ENCODE results near the gene DPM3. TPM values are rescaled to one million over a fixed set of nuclear protein-coding genes. Genes with fewer than 3 reads are reported as not detected.
A peak's percentile ranks its signal among the peaks of the same experiment; 100 is the strongest.

The DPM3 gene
- total and polyA plus RNA-seq, 2 of the 13 experiments (the other 11 are each of a cell fraction or from before 2014, with no cell fraction given): 23.2 to 53.4 TPM

- 0 out of 2 replicates have a peak, but pooled peaks have one; percentile 7 for TF ChIP-seq ZNF275 (CRISPR knock-in tag; IDR thresholded peaks at IDR 0.05; ENCODE audit: borderline replicate concordance)
Measured at GRCh38 chr1:155136748-155137147, 3.6 kb downstream of the DPM3 start (continued).

- no peaks in the 10 kb centered on the region for H3K9me3 ChIP-seq (ENCODE audit: low read length)
- FAIRE-seq: peak; percentile 40
- intact Hi-C loops (cut with micrococcal nuclease; ENCODE audit: unreplicated experiment): loop anchor here (1.0 kb wide), 2 partner anchors 8 to 41 kb away; partner anchors contain the start of gene EFNA1
- H3K4me2 ChIP-seq (ENCODE audit: low read depth, low read length): peak within 1 kb of the TSS; percentile 89
- no TSS peak for BruUV-seq (replicated peaks)
- peaks cover 46% of the 10 kb centered on the region for H4K20me1 ChIP-seq (ENCODE audit: insufficient read depth, low read length)
- H3K79me2 ChIP-seq (ENCODE audit: insufficient read depth, low read length): peaks cover 54% of the 10 kb centered on the region
- peaks cover 17 to 45% of the 10 kb centered on the region in 2 experiments for H3K36me3 ChIP-seq (replicated peaks in 1 of 2; ENCODE audit: control insufficient read depth in 1 of 2, insufficient read depth in 2 of 2, low read length in 2 of 2)
- H3K4me3 ChIP-seq (replicated peaks in 1 of 3; ENCODE audit: insufficient read depth in 1 of 3, low read depth in 2 of 3, low read length in 3 of 3): peak within 1 kb of the TSS; percentile 67 to 84 (median 79)
- ChIA-PET POLR2A (interaction anchor here (0.6 to 7.4 kb wide), 18 partner anchors 9 to 204 kb away, joined by 3 to 144 read pairs (median 3); partner anchors contain the start of genes CLK2, EFNA1, KRTCAP2 and THBS3), CTCF (ENCODE audit: low intra/inter-chr PET ratio, low total read pairs) (interaction anchor here (1.1 to 3.2 kb wide), 2 partner anchors 32 to 42 kb away, joined by 4 to 18 read pairs; no protein-coding TSS in a partner anchor)
- no peaks in the 10 kb centered on the region; a peak in 1 of 5 replicates for H3K27me3 ChIP-seq (ENCODE audit: control insufficient read depth in 1 of 2, insufficient read depth in 2 of 2, low read length in 2 of 2)
- no peak within 1 kb of the TSS for H2AFZ ChIP-seq (ENCODE audit: low read length)
- H3K4me1 ChIP-seq (ENCODE audit: insufficient read depth, low read length): peaks cover 83% of the 10 kb centered on the region
- in situ Hi-C loops (cut with HindIII; ENCODE audit: extremely low pct_ligation_motif_present, low pct_unique_long_range_greater_than_20kb): no loop called here
- H3K27ac ChIP-seq (ENCODE audit: extremely low read length, insufficient read depth, low read length): peak within 1 kb of the TSS; percentile 89
- WGBS (ENCODE audit: low lambda C conversion rate): 0% methylated on average over 15 of the region's 52 CpGs
- ATAC-seq: peak; percentile 81
- H3K9ac ChIP-seq (ENCODE audit: insufficient read depth, low read depth, low read length): peak within 1 kb of the TSS; percentile 78
- peak; percentile 86 for DNase-seq (ENCODE audit: low spot score)
- TF ChIP-seq CCAR2 (optimal IDR thresholded peaks at IDR 0.05; ENCODE audit: low read depth, low read length) (no peak), ZNF713 (CRISPR knock-in tag; IDR thresholded peaks at IDR 0.05) (no peak), MEIS1 (CRISPR knock-in tag; IDR thresholded peaks at IDR 0.05; ENCODE audit: borderline replicate concordance) (peak; percentile 76; the same call in 1 of the 2 replicates), REPIN1 (CRISPR knock-in tag; IDR thresholded peaks at IDR 0.05; ENCODE audit: borderline replicate concordance, low read depth) (no peak), AHDC1 (CRISPR knock-in tag; IDR thresholded peaks at IDR 0.05; ENCODE audit: borderline replicate concordance) (no peak), TOPORS (CRISPR knock-in tag; IDR thresholded peaks at IDR 0.05) (peak; percentile 89), ELK4 (CRISPR knock-in tag; IDR thresholded peaks at IDR 0.05; ENCODE audit: borderline replicate concordance) (no peak), RCOR2 (CRISPR knock-in tag; IDR thresholded peaks at IDR 0.05) (no peak), TEAD2 (CRISPR knock-in tag; IDR thresholded peaks at IDR 0.05) (no peak), DMAP1 (CRISPR knock-in tag; IDR thresholded peaks at IDR 0.05) (peak; percentile 46; the same call in 1 of the 2 replicates), ZBTB3 (CRISPR knock-in tag; IDR thresholded peaks at IDR 0.05; ENCODE audit: borderline replicate concordance, low read depth) (peak; percentile 94)
Measured at GRCh38 chr1:155135415-155136028, 4.8 kb downstream of the DPM3 start, which contains the start of gene SLC50A1. SLC50A1 (plus strand) TSS chr1:155135852; CDS start chr1:155135912, 60 bp downstream.
